HG03103 (cell line): ENCODE results near the gene JPH3.

Experiments used
- ATAC-seq: cut with Tn5 transposase; IDR thresholded peaks from one replicate; pipeline ENCODE4 v1.9.1; 2021; ENCODE audit warnings: low read depth; ENCODE audit not compliant: unreplicated experiment

JPH3 gene

DNA sequence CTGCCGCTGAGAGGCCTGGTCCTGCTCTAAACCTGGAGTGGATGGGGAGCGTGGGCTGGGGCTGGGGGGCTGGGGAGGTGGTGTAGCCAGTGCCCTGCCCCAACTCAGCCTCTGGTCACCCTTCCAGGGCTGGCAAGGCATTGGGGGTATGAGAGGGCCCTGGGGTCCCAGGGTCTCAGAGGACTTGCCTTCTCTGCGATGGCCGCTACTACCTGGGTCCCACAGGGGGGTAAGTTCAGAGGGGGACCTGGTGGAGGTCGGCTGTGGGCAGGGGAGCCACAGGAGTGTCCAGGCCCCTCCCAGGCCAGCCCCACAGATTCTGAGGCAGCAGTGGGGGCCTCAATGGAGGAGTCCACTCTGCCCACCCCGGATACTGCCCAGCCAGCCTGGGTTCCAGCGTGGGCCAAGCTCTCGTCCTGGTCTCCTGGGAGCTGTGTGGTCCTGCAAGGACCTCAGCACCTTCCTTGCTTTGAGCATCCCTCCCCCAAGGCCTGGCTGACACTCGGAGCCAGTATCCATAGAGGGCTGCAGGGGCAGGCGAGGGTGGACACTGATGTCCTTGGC is 20.5 kb downstream of the JPH3 start:
- ATAC-seq: no peak

DNA sequence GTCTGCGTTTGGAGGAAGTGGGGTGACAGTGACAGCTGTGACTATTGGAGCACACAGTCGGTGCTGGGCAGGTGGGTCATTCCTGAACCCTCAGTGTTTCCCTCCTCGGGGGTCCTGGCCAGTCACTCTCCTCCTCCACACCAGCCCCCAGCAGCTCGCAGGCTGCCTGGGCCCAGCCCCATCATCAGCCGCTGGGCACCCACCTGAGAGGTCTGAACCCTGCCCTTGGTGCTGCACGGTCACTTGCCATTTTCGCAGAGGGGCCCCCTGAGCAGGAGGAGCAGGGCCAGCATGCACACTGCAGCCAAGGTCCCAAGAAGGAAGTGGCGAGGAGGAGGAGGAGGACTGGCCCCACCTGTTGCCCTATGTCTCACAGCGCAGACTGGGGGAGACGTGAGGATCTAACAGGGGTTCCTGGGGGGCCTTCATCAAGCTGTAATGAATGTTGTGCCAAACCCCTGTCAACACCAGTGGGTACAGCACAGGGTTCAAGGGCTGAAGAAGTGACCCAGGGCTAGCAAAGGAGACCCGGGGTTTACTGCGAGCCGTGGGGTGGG is 23.0 kb downstream of the JPH3 start:
- no peak for ATAC-seq

GRCh38 chr16:87626401-87626800 is 24.1 kb downstream of the JPH3 start:
- no peak for ATAC-seq

- no peak for ATAC-seq
These were observed 24.6 kb downstream of the JPH3 start for GRCh38 chr16:87626905-87627304.

GRCh38 chr16:87627542-87628245 is 25.4 kb downstream of the JPH3 start:
- ATAC-seq: no peak

GRCh38 chr16:87628246-87628923 is 26.1 kb downstream of the JPH3 start:
- no peak for ATAC-seq

DNA sequence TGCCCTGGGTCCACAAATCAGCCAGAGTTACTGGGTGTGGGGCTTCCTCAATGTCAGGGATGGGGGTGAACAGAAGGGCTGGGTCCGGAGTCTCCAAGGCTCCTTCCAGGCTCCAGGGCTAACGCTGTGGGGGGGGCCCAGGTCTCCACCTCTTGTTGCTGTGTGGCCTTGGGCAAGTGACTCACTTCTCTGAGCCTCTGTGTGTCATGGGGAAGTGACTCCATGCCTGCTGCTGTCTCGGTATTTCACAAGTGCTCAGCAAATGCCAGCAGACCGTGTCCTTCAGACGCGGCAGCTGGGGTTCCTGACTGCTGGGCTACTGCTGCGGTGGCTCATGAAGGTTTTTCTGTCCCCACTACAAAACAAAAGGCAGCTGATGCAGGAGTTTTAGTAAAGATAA is 26.6 kb downstream of the JPH3 start:
- no peak for ATAC-seq

- ATAC-seq: no peak
These were observed 28.8 kb downstream of the JPH3 start for GRCh38 chr16:87631067-87631466.

- no peak for ATAC-seq
These were observed 32.1 kb downstream of the JPH3 start for GRCh38 chr16:87634411-87634810.

- ATAC-seq: no peak
These were observed 33.3 kb downstream of the JPH3 start for GRCh38 chr16:87635541-87636049.

- peak; percentile 45 for ATAC-seq
These were observed 33.9 kb downstream of the JPH3 start for GRCh38 chr16:87636050-87636684.

DNA sequence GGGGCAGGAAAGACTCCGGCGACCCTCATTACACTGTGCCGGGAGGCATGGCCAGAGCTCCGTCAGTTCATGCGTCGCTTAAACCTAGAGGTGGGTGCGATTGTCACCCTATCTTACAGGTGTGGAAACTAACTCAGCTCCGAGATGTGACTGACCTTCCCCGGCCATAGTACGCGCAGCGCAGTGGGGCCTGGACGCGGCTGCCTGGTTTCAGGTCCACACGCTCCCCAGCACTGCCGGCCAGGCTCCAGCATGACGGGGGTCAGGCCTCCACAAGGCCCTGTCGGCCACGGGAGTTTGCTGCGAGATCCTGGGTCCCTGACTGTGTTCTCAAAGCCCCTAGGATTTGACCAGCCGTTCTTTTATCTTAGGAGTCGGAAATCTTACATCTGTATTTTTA is 34.4 kb downstream of the JPH3 start:
- ATAC-seq: no peak

DNA sequence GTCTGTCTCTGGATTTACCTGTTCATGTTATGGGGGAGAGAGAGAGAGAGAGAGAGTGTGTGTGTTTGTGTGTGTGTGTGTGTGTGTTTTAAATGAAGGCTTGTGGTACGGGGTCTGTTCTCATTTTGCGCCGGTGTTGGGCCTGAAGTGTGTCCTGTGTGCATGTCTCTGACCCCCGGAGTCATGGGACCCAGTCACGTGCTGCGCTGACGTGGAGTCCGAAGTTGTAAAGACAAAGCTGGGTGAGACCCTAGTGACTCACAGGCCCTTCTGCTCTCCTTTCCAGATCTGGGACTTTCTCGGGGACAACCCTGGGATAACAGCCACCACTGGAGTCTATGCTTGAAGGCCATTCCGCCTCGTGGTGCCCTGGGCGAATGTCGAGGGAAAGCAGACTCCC is 35.0 kb downstream of the JPH3 start:
- no peak for ATAC-seq

DNA sequence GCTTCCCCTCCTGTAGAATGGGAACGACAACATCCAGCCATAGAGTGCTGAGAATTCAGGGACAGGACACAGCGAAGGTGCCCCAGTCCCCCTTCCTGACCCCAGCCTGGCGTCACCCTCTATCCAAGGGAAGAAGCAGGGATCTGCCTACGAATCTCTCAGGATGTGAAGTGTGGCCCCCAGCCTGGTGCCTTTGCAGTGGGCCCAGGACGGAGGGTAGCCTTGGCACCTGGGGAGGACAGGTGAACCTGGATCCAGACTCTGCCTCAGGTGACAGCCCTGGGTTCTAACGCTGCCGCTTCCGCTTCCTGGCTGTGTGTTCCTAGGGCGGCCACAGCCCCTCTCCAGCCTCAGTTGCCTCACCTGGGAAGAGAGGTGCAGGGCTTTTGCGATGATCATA is 36.4 kb downstream of the JPH3 start:
- ATAC-seq: no peak

- no peak for ATAC-seq
These were observed 39.4 kb downstream of the JPH3 start for GRCh38 chr16:87641721-87642120.

GRCh38 chr16:87642491-87642890 is 40.2 kb downstream of the JPH3 start:
- ATAC-seq: no peak

- ATAC-seq: no peak
These were observed 41.9 kb downstream of the JPH3 start for GRCh38 chr16:87644186-87644585.

DNA sequence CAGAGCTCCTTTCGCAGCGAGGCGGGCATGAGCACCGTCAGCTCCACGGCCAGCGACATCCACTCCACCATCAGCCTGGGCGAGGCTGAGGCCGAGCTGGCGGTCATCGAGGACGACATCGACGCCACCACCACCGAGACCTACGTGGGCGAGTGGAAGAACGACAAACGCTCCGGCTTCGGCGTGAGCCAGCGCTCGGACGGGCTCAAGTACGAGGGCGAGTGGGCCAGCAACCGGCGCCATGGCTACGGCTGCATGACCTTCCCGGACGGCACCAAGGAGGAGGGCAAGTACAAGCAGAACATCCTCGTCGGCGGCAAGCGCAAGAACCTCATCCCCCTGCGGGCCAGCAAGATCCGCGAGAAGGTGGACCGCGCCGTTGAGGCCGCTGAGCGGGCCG is 42.3 kb downstream of the JPH3 start:
- ATAC-seq: no peak

DNA sequence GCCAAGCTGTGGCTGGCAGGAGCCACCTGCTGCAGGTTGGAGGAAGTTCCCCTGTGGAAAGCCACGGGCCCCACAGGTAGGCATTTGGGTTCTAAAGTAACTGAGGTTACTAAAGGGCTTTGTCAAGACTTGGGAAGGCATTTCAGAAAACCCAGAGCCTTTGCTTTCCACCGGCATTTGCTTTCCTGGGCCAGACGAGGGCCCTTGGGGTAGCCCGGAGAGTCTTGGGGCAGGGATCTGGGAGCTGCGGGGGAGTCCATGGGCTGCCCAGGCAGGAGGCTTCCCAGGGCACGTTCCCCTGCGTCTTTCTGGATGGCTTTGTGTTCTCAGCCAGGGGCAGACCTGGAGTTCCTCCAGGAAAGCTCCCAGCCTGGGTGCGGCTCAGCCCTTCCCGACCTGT is 43.5 kb downstream of the JPH3 start:
- ATAC-seq: no peak

GRCh38 chr16:87647431-87648185 is 45.3 kb downstream of the JPH3 start:
- no peak for ATAC-seq
